HG02571 (cell line): Measurements from ENCODE around the gene INO80E.
A peak's percentile ranks its signal among the peaks of the same experiment; 100 is the strongest.
"Not testable (repeated sequence)": the region's sequence is repeated elsewhere in the genome, so short reads cannot be mapped to it uniquely, and the experiment has no call there.

Experiments used
- ATAC-seq: cut with Tn5 transposase; IDR thresholded peaks from one replicate; pipeline ENCODE4 v1.9.1; 2021; ENCODE audit warnings: mild to moderate bottlenecking, moderate library complexity; ENCODE audit not compliant: unreplicated experiment

The INO80E gene, protein sequence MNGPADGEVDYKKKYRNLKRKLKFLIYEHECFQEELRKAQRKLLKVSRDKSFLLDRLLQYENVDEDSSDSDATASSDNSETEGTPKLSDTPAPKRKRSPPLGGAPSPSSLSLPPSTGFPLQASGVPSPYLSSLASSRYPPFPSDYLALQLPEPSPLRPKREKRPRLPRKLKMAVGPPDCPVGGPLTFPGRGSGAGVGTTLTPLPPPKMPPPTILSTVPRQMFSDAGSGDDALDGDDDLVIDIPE

DNA sequence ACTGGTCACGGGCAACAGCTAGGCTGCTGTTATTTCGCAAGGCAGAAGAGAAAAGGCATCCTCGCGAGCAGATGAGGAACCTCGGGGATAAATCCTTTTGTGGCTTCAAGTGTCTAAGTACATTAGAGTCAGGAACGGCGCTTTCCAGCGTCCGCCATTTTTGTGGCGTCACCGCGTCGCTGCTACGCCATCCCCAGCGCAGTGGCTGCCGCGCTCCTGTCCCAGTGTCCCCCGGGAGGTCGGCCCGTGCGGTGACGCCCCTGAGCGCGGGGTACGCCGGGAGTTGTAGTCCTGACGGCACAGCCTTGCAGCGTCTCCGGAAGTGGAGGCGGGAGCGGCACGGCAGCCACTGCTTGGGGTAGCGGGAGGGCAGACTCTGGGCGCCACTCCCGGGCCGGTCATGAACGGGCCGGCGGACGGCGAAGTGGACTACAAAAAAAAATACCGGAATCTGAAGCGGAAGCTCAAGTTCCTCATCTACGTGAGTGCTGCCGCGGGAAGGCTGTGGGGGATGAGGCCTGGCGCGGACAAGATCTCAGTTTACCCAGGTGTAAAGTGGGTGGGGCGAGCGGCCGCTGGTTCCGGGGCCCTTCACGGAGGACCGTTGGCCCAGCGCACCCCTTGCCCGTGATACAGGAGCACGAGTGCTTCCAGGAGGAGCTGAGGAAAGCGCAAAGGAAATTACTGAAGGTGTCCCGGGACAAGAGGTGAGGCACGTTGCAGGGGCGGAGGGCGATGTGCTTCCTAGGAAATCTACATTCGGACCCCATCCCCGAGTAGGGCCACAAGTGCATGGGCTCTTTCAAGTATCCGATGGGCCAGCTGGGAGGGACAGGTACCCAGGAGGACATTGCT is at the start of gene INO80E:
INO80E (plus strand) TSS at position 331 of the 855 bp plus-strand sequence; CDS start at position 401, 70 bp downstream.
- peak; percentile 85 for ATAC-seq

- ATAC-seq, result no peak
Observed at GRCh38 chr16:29947897-29948296, 48.1 kb upstream of the INO80E start.

- no peak for ATAC-seq
Observed at GRCh38 chr16:29950806-29951461, 45.1 kb upstream of the INO80E start.

DNA sequence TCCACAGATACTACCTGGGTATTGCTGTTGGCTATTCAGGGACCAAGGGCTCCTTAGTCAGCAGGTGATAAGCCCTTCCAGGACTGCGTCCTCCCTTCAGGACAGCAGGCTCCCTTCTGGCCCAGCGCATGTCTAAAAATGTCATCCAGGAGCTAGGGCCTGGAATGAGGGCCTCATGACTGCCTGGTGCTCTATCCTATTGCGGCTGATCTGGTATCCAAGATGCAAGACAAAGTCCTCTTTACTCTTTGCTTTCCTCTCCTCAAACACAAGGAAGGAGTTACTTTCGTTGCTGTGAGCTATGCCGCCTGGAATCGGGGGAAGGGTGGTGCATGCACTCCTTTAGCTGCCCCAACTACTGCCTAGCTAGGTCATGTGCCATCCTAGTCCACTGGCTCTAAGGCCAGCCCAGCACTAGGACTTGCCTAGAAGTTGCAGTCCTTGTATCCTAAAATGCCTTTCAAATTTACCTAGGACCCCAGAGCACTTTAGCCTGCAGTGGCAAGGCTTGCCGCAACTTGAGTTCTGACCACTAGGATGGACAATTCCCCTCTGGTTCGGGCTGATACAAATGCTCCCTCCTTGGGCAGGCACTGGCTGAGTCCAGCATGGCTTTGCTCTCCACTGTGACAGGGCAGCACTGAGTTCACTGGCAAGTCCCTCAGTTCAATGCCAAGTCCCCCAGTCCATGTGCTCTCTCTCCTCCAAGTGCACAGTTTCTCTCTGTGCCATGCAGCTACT is 44.2 kb upstream of the INO80E start:
- ATAC-seq, result no peak

- ATAC-seq, result no peak
Observed at GRCh38 chr16:29958756-29959155, 37.3 kb upstream of the INO80E start.

DNA sequence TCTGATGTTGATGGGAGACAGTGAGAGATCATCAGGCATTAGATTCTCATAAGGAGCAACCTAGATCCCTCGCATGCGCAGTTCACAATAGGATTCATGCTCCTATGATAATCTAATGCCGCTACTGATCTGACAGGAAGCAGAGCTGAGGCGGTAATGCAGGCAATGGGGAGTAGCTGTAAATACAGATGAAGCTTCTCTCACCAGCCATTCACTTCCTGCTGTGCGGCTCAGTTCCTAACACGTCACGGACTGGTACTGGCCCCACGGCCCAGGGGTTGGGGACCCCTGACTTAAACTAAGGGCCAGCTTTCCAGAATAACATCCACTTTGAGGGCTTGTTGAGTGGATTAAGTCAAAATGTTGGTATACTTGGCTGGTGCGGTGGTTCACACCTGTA is 36.7 kb upstream of the INO80E start:
- ATAC-seq, result no peak

DNA sequence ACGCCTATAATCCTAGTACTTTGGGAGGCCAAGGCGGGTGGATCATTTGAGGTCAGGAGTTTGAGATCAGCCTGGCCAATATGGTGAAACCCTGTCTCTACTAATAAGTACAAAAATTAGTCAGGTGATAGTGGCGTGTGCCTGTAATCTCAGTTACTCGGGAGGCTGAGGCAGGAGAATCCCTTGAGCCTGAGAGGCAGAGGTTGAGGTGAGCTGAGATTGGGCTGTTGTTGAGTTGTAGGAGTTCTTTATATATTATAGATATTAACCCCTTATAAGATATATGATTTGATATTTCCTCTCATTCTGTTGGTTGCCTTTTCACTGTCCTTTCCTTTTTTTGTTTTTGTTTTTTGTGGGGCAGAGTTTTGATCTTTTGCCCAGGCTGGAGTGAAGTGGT is 36.2 kb upstream of the INO80E start:
- not testable (repeated sequence) for ATAC-seq

DNA sequence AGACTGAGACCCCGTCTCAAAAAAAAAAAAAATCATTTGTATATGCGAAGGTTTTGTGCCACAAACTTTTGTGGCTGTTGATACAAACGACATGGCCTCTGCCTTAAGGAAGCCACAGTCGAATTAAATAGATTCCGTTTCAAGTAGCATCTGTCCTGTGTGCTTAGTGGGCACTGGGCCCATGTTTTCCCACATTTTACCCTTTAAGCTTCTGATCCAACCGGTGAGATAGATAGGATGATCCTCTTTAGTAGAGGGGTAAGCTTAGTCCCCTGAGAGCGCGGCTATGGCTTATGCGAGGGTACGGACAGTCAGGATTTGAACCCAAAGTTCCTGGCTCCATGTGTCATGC is 34.9 kb upstream of the INO80E start:
- no peak for ATAC-seq

GRCh38 chr16:29961479-29962343 is 34.3 kb upstream of the INO80E start, which contains the start of gene TMEM219:
Gene TMEM219 (plus strand): TSS chr16:29962079. CDS start chr16:29963144, 1,065 bp downstream.
- peak; percentile 84 for ATAC-seq

DNA sequence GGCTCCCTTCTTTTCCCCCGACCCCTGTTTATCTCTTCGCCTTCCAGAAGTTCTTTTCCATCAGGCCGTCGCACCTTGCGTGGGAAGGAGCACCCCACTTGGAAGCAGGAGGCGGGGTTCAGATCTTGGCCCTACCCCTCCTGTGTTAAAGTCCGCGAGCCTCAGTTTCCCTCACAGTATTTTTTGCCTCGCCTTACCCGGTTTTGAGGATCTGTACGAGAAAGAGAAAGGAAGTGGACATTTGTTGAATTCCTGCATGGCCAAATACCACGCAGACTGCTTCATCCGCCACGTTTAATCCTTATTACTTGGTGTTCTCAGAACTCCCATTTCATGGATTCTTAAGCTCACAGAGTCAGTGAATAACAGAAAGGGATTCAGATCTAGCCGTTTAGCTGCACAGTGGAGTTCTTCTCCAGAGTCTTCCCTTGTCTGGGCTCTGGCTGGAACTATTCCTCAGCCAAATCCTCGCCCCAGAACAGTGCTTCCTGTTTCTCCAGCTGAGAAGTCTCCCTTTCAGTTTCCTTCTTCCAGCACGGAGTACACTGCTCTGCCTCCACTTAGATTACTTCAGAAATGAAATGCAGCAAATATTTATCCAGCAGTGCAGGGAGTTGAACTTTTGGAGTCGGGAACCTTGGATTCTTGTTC is 33.6 kb upstream of the INO80E start:
- no peak for ATAC-seq

DNA sequence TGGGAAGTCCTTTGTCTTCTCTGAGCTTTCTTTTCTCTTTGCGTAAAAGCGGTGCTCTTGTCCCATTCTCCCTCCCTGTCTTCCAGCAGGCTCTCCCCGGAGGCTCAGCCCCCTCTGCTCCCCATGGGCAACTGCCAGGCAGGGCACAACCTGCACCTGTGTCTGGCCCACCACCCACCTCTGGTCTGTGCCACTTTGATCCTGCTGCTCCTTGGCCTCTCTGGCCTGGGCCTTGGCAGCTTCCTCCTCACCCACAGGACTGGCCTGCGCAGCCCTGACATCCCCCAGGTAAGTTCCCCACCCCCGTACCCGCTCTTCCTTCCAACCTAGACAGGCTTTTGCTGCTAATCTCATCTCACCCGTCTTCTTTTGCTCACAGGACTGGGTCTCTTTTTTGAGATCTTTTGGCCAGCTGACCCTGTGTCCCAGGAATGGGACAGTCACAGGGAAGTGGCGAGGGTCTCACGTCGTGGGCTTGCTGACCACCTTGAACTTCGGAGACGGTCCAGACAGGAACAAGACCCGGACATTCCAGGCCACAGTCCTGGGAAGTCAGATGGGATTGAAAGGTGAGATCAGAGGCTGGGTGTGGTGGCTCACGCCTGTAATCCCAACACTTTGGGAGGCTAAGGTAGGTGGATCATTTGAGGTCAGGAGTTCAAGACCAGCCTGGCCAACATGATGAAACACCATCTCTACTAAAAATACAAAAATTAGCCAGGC is 32.9 kb upstream of the INO80E start:
- no peak for ATAC-seq

DNA sequence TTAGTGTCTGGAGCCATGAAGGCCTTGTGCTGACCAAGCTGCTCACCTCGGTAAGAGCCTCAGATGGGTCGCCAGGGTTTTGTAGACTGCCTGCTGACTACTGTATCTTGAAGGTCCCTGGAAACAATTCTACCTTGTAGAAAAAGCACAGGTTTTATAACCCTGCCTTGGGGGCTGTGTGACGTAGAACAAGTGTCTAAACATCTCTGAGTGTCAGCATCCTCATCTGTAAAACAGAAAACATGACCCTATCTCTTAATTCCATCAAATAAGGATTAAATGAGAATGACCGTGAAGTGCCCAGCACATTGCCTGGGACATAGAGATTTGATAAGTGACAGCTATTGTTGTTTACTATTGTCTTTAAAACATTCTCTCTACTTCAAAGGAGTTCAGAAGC is 27.8 kb upstream of the INO80E start:
- ATAC-seq, result no peak

DNA sequence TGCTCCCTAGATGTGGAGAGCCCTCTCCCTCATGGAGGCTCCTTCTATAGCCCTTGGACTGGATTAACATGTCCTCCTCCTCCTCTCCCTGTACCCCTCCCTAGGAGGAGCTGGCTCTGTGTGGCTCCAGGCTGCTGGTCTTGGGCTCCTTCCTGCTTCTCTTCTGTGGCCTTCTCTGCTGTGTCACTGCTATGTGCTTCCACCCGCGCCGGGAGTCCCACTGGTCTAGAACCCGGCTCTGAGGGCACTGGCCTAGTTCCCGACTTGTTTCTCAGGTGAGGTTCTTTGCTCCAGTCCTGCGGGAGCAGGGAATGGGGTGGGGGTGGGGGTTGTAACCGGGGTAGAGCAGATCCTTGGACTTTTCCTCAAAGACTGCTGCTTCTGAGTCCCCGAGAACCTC is 24.7 kb upstream of the INO80E start:
- no peak for ATAC-seq

DNA sequence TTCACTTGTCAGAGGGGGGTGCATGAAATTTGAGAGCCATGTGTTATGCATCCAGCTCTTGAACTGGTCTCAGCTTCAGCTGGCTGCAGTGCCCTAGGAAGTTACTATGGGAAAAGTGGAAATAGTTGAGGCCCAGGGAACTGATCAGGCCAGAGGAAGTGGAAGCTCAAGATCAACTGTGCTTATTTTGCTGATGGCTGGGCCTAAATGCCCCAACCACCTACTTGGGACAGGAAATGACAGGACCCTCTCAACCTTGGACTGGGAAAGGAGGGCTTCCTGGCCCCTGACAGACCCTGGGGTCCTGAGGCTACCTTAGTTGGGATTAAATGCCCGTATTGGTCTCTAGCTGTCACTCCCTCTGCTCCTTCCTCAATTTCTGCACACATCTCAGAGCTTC is 23.5 kb upstream of the INO80E start:
- ATAC-seq, result no peak

DNA sequence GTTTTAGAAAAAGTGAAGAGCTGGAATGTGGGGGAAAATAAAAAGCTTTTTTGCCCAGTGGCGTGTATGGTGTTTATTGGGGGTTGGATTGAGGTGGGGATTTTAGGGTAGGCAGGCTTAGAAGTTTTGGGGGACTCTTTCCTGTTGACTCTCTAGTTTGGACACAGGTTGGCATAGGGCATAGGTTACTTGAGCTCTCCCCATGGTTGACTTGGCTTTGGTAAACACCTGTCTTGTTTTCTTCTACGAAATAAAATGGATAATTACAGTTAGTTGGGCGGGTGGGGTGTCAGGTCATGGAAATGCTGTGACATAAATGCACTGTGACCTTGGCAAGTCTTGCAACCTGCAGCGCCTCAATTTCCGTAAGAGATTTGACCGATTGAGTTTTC is 23.1 kb upstream of the INO80E start:
- no peak for ATAC-seq

DNA sequence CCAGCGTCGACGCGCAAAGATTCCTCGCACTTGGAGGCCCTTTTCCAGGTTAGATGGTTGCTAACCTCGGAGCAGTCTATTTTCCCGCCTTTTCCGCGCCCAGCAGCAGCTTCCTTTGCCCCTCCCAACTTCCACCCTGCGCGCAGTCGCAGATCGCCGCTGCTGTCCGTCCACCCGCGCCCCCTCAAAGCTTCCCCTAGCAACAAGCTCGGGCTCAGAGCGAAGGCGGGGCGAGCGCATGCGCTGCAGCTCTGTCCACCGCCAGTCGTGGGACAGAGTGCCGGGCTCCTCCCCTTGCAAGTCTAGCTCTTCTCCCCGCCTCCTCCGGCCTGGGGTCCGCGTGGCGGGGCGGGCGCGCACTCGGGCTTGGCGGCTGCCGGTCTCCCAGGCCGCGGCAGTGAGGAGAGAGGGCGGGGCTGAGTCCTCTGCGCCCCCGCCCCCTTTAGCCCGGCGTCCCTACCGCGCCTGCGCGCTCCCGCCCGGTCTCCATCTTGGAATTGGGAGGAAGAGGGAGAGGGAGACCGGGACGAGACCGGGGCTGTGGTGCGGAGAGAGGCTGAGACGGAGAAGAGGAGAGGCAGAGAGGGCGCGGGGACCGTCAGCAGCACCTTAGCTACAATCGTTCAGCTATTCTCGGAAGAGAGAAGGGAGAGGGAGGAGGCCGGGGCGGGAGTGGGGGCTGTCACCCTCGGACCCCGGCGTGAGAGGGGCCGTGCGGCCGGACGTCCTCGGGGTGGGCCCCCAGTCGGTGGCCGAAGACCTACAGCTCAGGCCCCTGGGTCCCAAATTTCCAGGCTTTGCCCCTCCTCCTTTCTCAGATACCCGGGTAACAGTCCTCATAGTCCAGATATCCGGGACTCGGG is 22.4 kb upstream of the INO80E start, which contains the start of gene TAOK2:
TAOK2 (plus strand) TSS at position 485 of the 863 bp plus-strand sequence. CDS start 3,905 bp downstream, outside the sequence.
- ATAC-seq, result peak; percentile 91

DNA sequence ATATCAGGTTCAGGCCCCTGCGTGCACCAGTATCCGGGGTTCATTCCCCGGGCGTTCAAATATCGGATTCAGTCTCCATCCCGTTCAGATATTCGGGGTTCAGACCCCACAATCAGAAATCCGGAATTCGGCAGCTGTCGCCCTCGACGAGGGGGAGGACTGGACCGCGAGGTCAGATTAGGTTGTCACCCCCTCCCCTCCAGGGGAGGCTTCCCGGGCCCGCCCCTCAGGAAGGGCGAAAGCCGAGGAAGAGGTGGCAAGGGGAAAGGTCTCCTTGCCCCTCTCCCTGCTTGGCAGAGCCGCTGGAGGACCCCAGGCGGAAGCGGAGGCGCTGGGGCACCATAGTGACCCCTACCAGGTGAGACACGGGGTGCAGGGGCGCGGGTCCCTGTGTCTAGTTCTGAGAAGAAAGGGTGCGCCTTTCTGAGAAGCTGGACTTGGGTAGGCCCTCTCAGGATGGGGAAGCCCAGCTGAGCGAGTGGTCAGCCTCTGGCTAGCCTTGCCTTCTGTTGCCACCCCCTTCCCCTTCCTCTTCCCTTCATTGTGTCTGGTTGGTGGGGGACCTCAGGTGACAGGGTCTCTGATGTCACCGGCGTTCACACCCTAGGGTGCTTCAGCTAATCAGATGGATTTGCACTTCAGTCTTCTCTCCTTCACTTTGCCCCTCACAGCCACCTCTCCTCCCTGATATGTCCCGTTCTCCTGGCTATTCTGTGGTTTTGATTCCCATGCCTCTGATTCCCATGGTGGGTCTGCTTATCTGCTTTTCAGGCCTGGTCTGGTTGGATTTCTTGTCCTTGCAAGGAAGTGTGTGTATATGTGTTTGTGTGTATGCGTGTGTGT is 21.5 kb upstream of the INO80E start:
- ATAC-seq, result no peak
